Liver (tissue), 9 donors: ENCODE results near the gene UBL4B. TPM values are rescaled to one million over a fixed set of nuclear protein-coding genes. Genes with fewer than 3 reads are reported as not detected.

ENCODE experiments used
- DNase-seq: peaks from one replicate; pipeline ENCODE4 v3.0.0-alpha.2; 2017; ENCODE audit warnings: low spot score
- H3K27ac ChIP-seq, 2 donors: one replicate each; pipeline ENCODE4 v1.7.0; 2013; ENCODE audit warnings: inconsistent platforms in 2 of 2, low read length in 2 of 2, control low read depth in 1 of 2, low read depth in 1 of 2, mild to moderate bottlenecking in 1 of 2
- H3K27me3 ChIP-seq, 4 donors: one replicate each; pipeline versions ENCODE4 v1.6.1 to v1.7.0; 2013; ENCODE audit warnings: low read length in 3 of 4, inconsistent platforms in 1 of 4, mild to moderate bottlenecking in 1 of 4, moderate library complexity in 1 of 4; ENCODE audit not compliant: control insufficient read depth in 4 of 4, insufficient read depth in 4 of 4
- H3K36me3 ChIP-seq, 4 donors: one replicate each; pipeline versions ENCODE4 v1.6.1 to v1.7.0; 2013; ENCODE audit warnings: low read length in 3 of 4, mild to moderate bottlenecking in 3 of 4, low read depth in 1 of 4, moderate library complexity in 1 of 4; ENCODE audit not compliant: control insufficient read depth in 4 of 4, insufficient read depth in 3 of 4
- H3K4me1 ChIP-seq, 4 donors: one replicate each; pipeline versions ENCODE4 v1.6.1 to v1.7.0; 2013; ENCODE audit warnings: low read length in 3 of 4, mild to moderate bottlenecking in 3 of 4, moderate library complexity in 1 of 4; ENCODE audit not compliant: control insufficient read depth in 4 of 4, insufficient read depth in 4 of 4
- H3K4me3 ChIP-seq, 3 donors: one replicate each; pipeline versions ENCODE4 v1.6.1 to v1.7.0; 2013; ENCODE audit warnings: low read length in 3 of 3, control low read depth in 1 of 3, low read depth in 1 of 3, mild to moderate bottlenecking in 1 of 3
- H3K9ac ChIP-seq, 2 donors: one replicate each; pipeline ENCODE4 v1.7.0; 2013; ENCODE audit warnings: low read length in 2 of 2, mild to moderate bottlenecking in 2 of 2, moderate library complexity in 2 of 2, control low read depth in 1 of 2, low read depth in 1 of 2
- H3K9me3 ChIP-seq, 4 donors: one replicate each; pipeline versions ENCODE4 v1.6.1 to v1.7.0; 2013; ENCODE audit warnings: low read length in 3 of 4; ENCODE audit not compliant: control insufficient read depth in 4 of 4
- ATF3 ChIP-seq: IDR thresholded peaks from 2 replicates; pipeline ENCODE4 v1.6.1; 2016; ENCODE audit warnings: antibody characterized with exemption
- FOXA1 ChIP-seq: IDR thresholded peaks from 2 replicates; pipeline ENCODE4 v1.6.1; 2016; ENCODE audit warnings: antibody characterized with exemption
- FOXA2 ChIP-seq: IDR thresholded peaks from 2 replicates; pipeline ENCODE4 v1.6.1; 2016; ENCODE audit warnings: antibody characterized with exemption
- GABPA ChIP-seq, 2 donors: IDR thresholded peaks in 1 of 2; conservative IDR thresholded peaks in 1 of 2; 2 replicates each; pipeline ENCODE4 v1.6.1; 2016; ENCODE audit warnings: antibody characterized with exemption in 2 of 2, mild to moderate bottlenecking in 1 of 2, moderate library complexity in 1 of 2
- HNF4A ChIP-seq, 2 donors: conservative IDR thresholded peaks; 2 replicates each; pipeline ENCODE4 v1.6.1; 2016; ENCODE audit warnings: antibody characterized with exemption in 2 of 2, mild to moderate bottlenecking in 2 of 2
- HNF4G ChIP-seq: IDR thresholded peaks from 2 replicates; pipeline ENCODE4 v1.6.1; 2016; ENCODE audit warnings: antibody characterized with exemption
- JUND ChIP-seq, 2 donors: IDR thresholded peaks; 2 replicates each; pipeline ENCODE4 v1.6.1; 2016; ENCODE audit warnings: antibody characterized with exemption in 2 of 2
- RAD21 ChIP-seq, 2 donors: IDR thresholded peaks; 2 replicates each; pipeline ENCODE4 v1.6.1; 2016; ENCODE audit warnings: antibody characterized with exemption in 2 of 2, mild to moderate bottlenecking in 2 of 2
- RXRA ChIP-seq, 2 donors: IDR thresholded peaks; 2 replicates each; pipeline ENCODE4 v1.6.1; 2017 to 2018; ENCODE audit warnings: antibody characterized with exemption in 2 of 2, mild to moderate bottlenecking in 1 of 2
- SP1 ChIP-seq: IDR thresholded peaks from 2 replicates; pipeline ENCODE4 v1.6.1; 2018; ENCODE audit warnings: antibody characterized with exemption, mild to moderate bottlenecking
- TAF1 ChIP-seq: conservative IDR thresholded peaks from 2 replicates; pipeline ENCODE4 v1.6.1; 2016; ENCODE audit warnings: antibody characterized with exemption, mild to moderate bottlenecking
- YY1 ChIP-seq: IDR thresholded peaks from 2 replicates; pipeline ENCODE4 v1.6.1; 2016; ENCODE audit warnings: antibody characterized with exemption, mild to moderate bottlenecking
- WGBS: extraction: QIAGEN DNeasy Blood & Tissue Kit; methylation state at CpG from one replicate; pipeline ENCODE4 v1.1.7; 2013; 5-methylcytosine and 5-hydroxymethylcytosine counted together
- polyA plus RNA-seq, 2 donors: library from polyadenylated mRNA; stranded (reverse) in 1 of 2; unstranded in 1 of 2; fragments of 200-250 nt in 1 of 2; fragments of >200 nt in 1 of 2; fragmentation: Nextera tagmentation in 1 of 2; extraction: Ambion mirVana in 1 of 2; gene quantifications; one replicate each; pipeline versions ENCODE4 v1.2.1 to v1.2.3, GENCODE V29; 2013 to 2015
- total RNA-seq, 2 donors: library from RNA; depleted of rRNA; stranded (reverse); fragments of >200 nt; gene quantifications; one replicate each; pipeline ENCODE4 v1.2.3, GENCODE V29; 2014
- TF ChIP-seq, protein P1 (sequence below): IDR thresholded peaks from 2 replicates; pipeline ENCODE4 v1.6.1; 2016; ENCODE audit warnings: antibody characterized with exemption
- TF ChIP-seq, protein P2 (sequence below): fragments of 150-350 bp; IDR thresholded peaks from 2 replicates; pipeline ENCODE4 v1.5.1; 2017; ENCODE audit warnings: improper control_type of control experiment, low read depth, low read length; ENCODE audit not compliant: missing input control
- TF ChIP-seq, protein P3 (sequence below): IDR thresholded peaks from 2 replicates; pipeline ENCODE4 v1.6.1; 2016; ENCODE audit warnings: antibody characterized with exemption
- TF ChIP-seq, protein P4 (sequence below): IDR thresholded peaks from 2 replicates; pipeline ENCODE4 v1.6.1; 2016; ENCODE audit warnings: antibody characterized with exemption, mild to moderate bottlenecking
- donor health status: healthy.
- donor health status: healthy.
- donor health status: healthy.
- donor health status: healthy.
- donor health status: healthy.

The UBL4B gene
- total and polyA plus RNA-seq, 4 donors: not detected

GRCh38 chr1:110150330-110151174, 38.3 kb downstream of the UBL4B start, which contains the start of gene SLC6A17:
Gene SLC6A17, plus strand, starts transcription at chr1:110150494. Its CDS starts 16,436 bp downstream, at chr1:110166930.
- Histone ChIP-seq H3K9ac (no peak within 1 kb of the TSS), H3K4me1 (peaks cover 0 to 5% (median 3%) of the 10 kb centered on the region in 4 donors), H3K27ac (no peak within 1 kb of the TSS), H3K27me3 (peaks cover 9 to 15% (median 10%) of the 10 kb centered on the region in 4 donors), H3K36me3 (no peaks in the 10 kb centered on the region), H3K9me3 (peaks cover 0 to 3% (median 0%) of the 10 kb centered on the region in 4 donors), H3K4me3 (no peak within 1 kb of the TSS)
- TF ChIP-seq RAD21 (IDR thresholded peaks at IDR 0.05) (no peak), FOXA1 (no peak), RXRA (IDR thresholded peaks at IDR 0.05) (no peak), HNF4G (no peak), JUND (IDR thresholded peaks at IDR 0.05) (no peak), GABPA (IDR thresholded peaks at IDR 0.05 in 1 of 2, conservative IDR thresholded peaks at IDR 0.05 in 1 of 2) (no peak)
- 2% methylated on average over 104 of the region's 104 CpGs for WGBS
- no peak for DNase-seq

GRCh38 chr1:110151175-110151669, 39.0 kb downstream of the UBL4B start:
- H3K36me3 ChIP-seq: no peaks in the 10 kb centered on the region
- DNase-seq: no peak
- no peak for TF ChIP-seq FOXA1
- TF ChIP-seq, protein P1, sequence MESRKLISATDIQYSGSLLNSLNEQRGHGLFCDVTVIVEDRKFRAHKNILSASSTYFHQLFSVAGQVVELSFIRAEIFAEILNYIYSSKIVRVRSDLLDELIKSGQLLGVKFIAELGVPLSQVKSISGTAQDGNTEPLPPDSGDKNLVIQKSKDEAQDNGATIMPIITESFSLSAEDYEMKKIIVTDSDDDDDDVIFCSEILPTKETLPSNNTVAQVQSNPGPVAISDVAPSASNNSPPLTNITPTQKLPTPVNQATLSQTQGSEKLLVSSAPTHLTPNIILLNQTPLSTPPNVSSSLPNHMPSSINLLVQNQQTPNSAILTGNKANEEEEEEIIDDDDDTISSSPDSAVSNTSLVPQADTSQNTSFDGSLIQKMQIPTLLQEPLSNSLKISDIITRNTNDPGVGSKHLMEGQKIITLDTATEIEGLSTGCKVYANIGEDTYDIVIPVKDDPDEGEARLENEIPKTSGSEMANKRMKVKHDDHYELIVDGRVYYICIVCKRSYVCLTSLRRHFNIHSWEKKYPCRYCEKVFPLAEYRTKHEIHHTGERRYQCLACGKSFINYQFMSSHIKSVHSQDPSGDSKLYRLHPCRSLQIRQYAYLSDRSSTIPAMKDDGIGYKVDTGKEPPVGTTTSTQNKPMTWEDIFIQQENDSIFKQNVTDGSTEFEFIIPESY: no peak
- TF ChIP-seq RAD21 (IDR thresholded peaks at IDR 0.05): no peak
- TF ChIP-seq HNF4G: no peak
- TF ChIP-seq GABPA (IDR thresholded peaks at IDR 0.05 in 1 of 2, conservative IDR thresholded peaks at IDR 0.05 in 1 of 2): no peak
- no peak for TF ChIP-seq HNF4A (conservative IDR thresholded peaks at IDR 0.05)
- TF ChIP-seq, protein P2, sequence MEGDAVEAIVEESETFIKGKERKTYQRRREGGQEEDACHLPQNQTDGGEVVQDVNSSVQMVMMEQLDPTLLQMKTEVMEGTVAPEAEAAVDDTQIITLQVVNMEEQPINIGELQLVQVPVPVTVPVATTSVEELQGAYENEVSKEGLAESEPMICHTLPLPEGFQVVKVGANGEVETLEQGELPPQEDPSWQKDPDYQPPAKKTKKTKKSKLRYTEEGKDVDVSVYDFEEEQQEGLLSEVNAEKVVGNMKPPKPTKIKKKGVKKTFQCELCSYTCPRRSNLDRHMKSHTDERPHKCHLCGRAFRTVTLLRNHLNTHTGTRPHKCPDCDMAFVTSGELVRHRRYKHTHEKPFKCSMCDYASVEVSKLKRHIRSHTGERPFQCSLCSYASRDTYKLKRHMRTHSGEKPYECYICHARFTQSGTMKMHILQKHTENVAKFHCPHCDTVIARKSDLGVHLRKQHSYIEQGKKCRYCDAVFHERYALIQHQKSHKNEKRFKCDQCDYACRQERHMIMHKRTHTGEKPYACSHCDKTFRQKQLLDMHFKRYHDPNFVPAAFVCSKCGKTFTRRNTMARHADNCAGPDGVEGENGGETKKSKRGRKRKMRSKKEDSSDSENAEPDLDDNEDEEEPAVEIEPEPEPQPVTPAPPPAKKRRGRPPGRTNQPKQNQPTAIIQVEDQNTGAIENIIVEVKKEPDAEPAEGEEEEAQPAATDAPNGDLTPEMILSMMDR: no peak
- TF ChIP-seq ATF3: no peak
- TF ChIP-seq JUND (IDR thresholded peaks at IDR 0.05): no peak
- no peak for TF ChIP-seq YY1
- no peak for TF ChIP-seq SP1
- TF ChIP-seq, protein P3, sequence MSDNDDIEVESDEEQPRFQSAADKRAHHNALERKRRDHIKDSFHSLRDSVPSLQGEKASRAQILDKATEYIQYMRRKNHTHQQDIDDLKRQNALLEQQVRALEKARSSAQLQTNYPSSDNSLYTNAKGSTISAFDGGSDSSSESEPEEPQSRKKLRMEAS: no peak
- TF ChIP-seq TAF1: no peak
- TF ChIP-seq, protein P4, sequence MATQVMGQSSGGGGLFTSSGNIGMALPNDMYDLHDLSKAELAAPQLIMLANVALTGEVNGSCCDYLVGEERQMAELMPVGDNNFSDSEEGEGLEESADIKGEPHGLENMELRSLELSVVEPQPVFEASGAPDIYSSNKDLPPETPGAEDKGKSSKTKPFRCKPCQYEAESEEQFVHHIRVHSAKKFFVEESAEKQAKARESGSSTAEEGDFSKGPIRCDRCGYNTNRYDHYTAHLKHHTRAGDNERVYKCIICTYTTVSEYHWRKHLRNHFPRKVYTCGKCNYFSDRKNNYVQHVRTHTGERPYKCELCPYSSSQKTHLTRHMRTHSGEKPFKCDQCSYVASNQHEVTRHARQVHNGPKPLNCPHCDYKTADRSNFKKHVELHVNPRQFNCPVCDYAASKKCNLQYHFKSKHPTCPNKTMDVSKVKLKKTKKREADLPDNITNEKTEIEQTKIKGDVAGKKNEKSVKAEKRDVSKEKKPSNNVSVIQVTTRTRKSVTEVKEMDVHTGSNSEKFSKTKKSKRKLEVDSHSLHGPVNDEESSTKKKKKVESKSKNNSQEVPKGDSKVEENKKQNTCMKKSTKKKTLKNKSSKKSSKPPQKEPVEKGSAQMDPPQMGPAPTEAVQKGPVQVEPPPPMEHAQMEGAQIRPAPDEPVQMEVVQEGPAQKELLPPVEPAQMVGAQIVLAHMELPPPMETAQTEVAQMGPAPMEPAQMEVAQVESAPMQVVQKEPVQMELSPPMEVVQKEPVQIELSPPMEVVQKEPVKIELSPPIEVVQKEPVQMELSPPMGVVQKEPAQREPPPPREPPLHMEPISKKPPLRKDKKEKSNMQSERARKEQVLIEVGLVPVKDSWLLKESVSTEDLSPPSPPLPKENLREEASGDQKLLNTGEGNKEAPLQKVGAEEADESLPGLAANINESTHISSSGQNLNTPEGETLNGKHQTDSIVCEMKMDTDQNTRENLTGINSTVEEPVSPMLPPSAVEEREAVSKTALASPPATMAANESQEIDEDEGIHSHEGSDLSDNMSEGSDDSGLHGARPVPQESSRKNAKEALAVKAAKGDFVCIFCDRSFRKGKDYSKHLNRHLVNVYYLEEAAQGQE: no peak
- no peak for TF ChIP-seq FOXA2
- no peak overlapping the region for H3K9ac ChIP-seq
- peaks cover 9 to 15% (median 10%) of the 10 kb centered on the region in 4 donors for H3K27me3 ChIP-seq
- 11% methylated on average over 37 of the region's 37 CpGs for WGBS
- H3K27ac ChIP-seq: no peak overlapping the region
- H3K4me3 ChIP-seq: no peak overlapping the region
- H3K4me1 ChIP-seq: peaks cover 0 to 5% (median 3%) of the 10 kb centered on the region in 4 donors
- H3K9me3 ChIP-seq: peaks cover 0 to 3% (median 0%) of the 10 kb centered on the region in 4 donors
